Astrocyte (in vitro differentiated cells and primary cell): ENCODE measurements around the gene S100A3. TPM values are rescaled to one million over a fixed set of nuclear protein-coding genes. Genes with fewer than 3 reads are reported as not detected.

Source experiments
- DNase-seq: peaks from one replicate; pipeline ENCODE4 v3.0.0-alpha.2; 2010; ENCODE audit warnings: low read depth
- FAIRE-seq: peaks from 2 replicates; lab custom pipeline; 2011; peaks lifted over from hg19 to GRCh38; lab: Jason Lieb, UNC
- H2AFZ ChIP-seq: 2 replicates; pipeline ENCODE4 v1.6.0; 2012; ENCODE audit warnings: low read depth, low read length, inconsistent platforms
- H3K27ac ChIP-seq: 2 replicates; pipeline ENCODE4 v1.5.1; 2011; ENCODE audit warnings: low read depth, low read length, inconsistent platforms
- H3K27me3 ChIP-seq: 2 replicates; pipeline ENCODE4 v1.6.0; 2011; ENCODE audit warnings: low read length, inconsistent platforms; ENCODE audit not compliant: insufficient read depth
- H3K36me3 ChIP-seq: 2 replicates; pipeline ENCODE4 v1.5.1; 2011; ENCODE audit warnings: low read length, inconsistent platforms; ENCODE audit not compliant: insufficient read depth
- H3K4me1 ChIP-seq: 2 replicates; pipeline ENCODE4 v1.5.1; 2011; ENCODE audit warnings: low read length, inconsistent platforms; ENCODE audit not compliant: insufficient read depth
- H3K4me2 ChIP-seq: 2 replicates; pipeline ENCODE4 v1.6.0; 2012; ENCODE audit warnings: low read length, inconsistent platforms
- H3K4me3 ChIP-seq: 2 replicates; pipeline ENCODE4 v1.5.1; 2011; ENCODE audit warnings: low read depth, mild to moderate bottlenecking, low read length, inconsistent platforms; ENCODE audit not compliant: insufficient read depth
- H3K79me2 ChIP-seq: 2 replicates; pipeline ENCODE4 v1.6.0; 2012; ENCODE audit warnings: mild to moderate bottlenecking, low read length, inconsistent platforms; ENCODE audit not compliant: insufficient read depth
- H3K9ac ChIP-seq: 2 replicates; pipeline ENCODE4 v1.6.0; 2012; ENCODE audit warnings: mild to moderate bottlenecking, low read length, inconsistent platforms
- H3K9me3 ChIP-seq: 2 replicates; pipeline ENCODE4 v1.5.1; 2012; ENCODE audit warnings: low read depth, mild to moderate bottlenecking, low read length, inconsistent platforms; ENCODE audit not compliant: insufficient read depth
- H4K20me1 ChIP-seq: 2 replicates; pipeline ENCODE4 v1.6.0; 2012; ENCODE audit warnings: low read length, inconsistent platforms; ENCODE audit not compliant: insufficient read depth
- H3K27ac Mint-ChIP-seq: one replicate; pipeline ENCODE4 v1.8.0; 2021; ENCODE audit warnings: mild to moderate bottlenecking, mixed read lengths; ENCODE audit not compliant: unreplicated experiment
- H3K27me3 Mint-ChIP-seq: one replicate; pipeline ENCODE4 v1.8.0; 2021; ENCODE audit warnings: low read depth, mixed read lengths; ENCODE audit not compliant: unreplicated experiment
- H3K36me3 Mint-ChIP-seq: one replicate; pipeline ENCODE4 v1.8.0; 2021; ENCODE audit warnings: low read depth, mixed read lengths; ENCODE audit not compliant: unreplicated experiment
- H3K4me1 Mint-ChIP-seq: one replicate; pipeline ENCODE4 v1.8.0; 2021; ENCODE audit warnings: low read depth, mixed read lengths; ENCODE audit not compliant: unreplicated experiment
- H3K4me3 Mint-ChIP-seq: one replicate; pipeline ENCODE4 v1.8.0; 2021; ENCODE audit warnings: mild to moderate bottlenecking, moderate library complexity, mixed read lengths; ENCODE audit not compliant: unreplicated experiment
- H3K9me3 Mint-ChIP-seq: one replicate; pipeline ENCODE4 v1.8.0; 2021; ENCODE audit warnings: mild to moderate bottlenecking, mixed read lengths; ENCODE audit not compliant: unreplicated experiment
- EZH2 ChIP-seq: IDR thresholded peaks from 2 replicates; pipeline ENCODE4 v1.6.1; 2012; ENCODE audit warnings: mild to moderate bottlenecking, low read length, inconsistent platforms; ENCODE audit not compliant: insufficient read depth
- total RNA-seq: library from RNA; stranded (reverse); gene quantifications from 2 replicates; pipeline ENCODE4 v1.2.1, GENCODE V29; 2021
- TF ChIP-seq, protein P1 (sequence below): IDR thresholded peaks from 2 replicates; pipeline ENCODE4 v1.5.1; 2011; ENCODE audit warnings: low read depth, mild to moderate bottlenecking, inconsistent platforms, low read length, moderate library complexity; ENCODE audit not compliant: insufficient read depth

Gene S100A3
- total RNA-seq, 1 donor from 2014 or later = 14.6 TPM

DNA sequence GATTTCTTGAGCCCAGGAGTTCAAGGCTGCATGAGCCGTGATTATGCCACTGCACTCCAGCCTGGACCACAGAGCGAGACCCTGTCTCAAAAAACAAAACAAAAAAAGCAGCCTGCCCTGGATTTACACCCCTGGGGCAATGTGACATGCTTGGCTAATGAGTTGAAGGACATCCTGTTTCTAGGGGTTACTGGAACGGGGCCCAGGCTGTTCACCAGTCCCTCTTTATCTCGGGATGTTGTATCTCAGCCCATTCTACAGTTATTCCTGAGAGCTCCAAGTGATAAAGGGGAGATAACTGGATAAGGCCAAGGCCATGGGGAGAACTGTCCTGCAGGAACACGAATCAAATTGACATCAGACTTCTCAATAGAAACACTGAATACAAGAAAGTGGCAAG is 38.3 kb upstream of the S100A3 start:
- no peaks in the 10 kb centered on the region for H4K20me1 ChIP-seq
- no peaks in the 10 kb centered on the region for H3K9me3 ChIP-seq
- H3K4me2 ChIP-seq = no peak overlapping the region
- TF ChIP-seq, protein P1, sequence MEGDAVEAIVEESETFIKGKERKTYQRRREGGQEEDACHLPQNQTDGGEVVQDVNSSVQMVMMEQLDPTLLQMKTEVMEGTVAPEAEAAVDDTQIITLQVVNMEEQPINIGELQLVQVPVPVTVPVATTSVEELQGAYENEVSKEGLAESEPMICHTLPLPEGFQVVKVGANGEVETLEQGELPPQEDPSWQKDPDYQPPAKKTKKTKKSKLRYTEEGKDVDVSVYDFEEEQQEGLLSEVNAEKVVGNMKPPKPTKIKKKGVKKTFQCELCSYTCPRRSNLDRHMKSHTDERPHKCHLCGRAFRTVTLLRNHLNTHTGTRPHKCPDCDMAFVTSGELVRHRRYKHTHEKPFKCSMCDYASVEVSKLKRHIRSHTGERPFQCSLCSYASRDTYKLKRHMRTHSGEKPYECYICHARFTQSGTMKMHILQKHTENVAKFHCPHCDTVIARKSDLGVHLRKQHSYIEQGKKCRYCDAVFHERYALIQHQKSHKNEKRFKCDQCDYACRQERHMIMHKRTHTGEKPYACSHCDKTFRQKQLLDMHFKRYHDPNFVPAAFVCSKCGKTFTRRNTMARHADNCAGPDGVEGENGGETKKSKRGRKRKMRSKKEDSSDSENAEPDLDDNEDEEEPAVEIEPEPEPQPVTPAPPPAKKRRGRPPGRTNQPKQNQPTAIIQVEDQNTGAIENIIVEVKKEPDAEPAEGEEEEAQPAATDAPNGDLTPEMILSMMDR = no peak
- TF ChIP-seq EZH2 = no peak
- no peak overlapping the region for H3K27ac Mint-ChIP-seq
- no peak for FAIRE-seq
- peaks cover 7% of the 10 kb centered on the region for H3K4me1 ChIP-seq
- H3K79me2 ChIP-seq = no peaks in the 10 kb centered on the region
- no peak overlapping the region for H3K4me3 Mint-ChIP-seq
- no peaks in the 10 kb centered on the region for H3K27me3 Mint-ChIP-seq
- no peak overlapping the region for H3K4me3 ChIP-seq
- no peaks in the 10 kb centered on the region for H3K9me3 Mint-ChIP-seq
- H3K36me3 ChIP-seq = no peaks in the 10 kb centered on the region
- DNase-seq = no peak
- no peaks in the 10 kb centered on the region for H3K27me3 ChIP-seq
- H3K9ac ChIP-seq = no peak overlapping the region
- no peak overlapping the region for H2AFZ ChIP-seq
- H3K36me3 Mint-ChIP-seq = no peaks in the 10 kb centered on the region
- H3K4me1 Mint-ChIP-seq = no peaks in the 10 kb centered on the region
- H3K27ac ChIP-seq = no peak overlapping the region

DNA sequence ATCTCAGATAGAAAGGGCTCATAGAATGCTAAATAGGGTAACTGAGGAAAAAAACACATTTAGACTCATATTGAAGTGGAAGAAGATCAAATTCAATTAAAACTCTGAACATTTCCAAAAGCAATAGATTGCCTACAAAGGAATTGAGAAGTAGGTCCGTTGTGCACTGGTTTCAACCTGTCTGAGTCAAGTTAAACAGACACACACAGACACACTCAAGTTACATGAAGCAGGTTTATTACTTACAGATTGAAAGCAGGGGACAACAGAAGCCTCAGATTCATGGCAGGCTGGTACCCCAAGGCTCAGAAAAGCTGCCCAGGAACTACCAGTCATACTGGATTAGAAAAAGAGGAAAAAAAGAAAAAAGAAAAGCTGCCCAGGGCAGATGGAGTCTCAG is 37.3 kb upstream of the S100A3 start:
- Histone ChIP-seq H2AFZ (no peak overlapping the region), H4K20me1 (no peaks in the 10 kb centered on the region), H3K79me2 (no peaks in the 10 kb centered on the region), H3K9me3 (no peaks in the 10 kb centered on the region), H3K4me2 (no peak overlapping the region), H3K4me1 (peaks cover 7% of the 10 kb centered on the region), H3K27ac (no peak overlapping the region), H3K9ac (no peak overlapping the region), H3K4me3 (no peak overlapping the region), H3K36me3 (no peaks in the 10 kb centered on the region), H3K27me3 (no peaks in the 10 kb centered on the region)
- no peak for TF ChIP-seq EZH2
- TF ChIP-seq, protein P1 = no peak
- no peaks in the 10 kb centered on the region for H3K4me1 Mint-ChIP-seq
- no peak overlapping the region for H3K4me3 Mint-ChIP-seq
- H3K36me3 Mint-ChIP-seq = no peaks in the 10 kb centered on the region
- H3K27ac Mint-ChIP-seq = no peak overlapping the region
- DNase-seq = no peak
- no peak for FAIRE-seq
- H3K27me3 Mint-ChIP-seq = no peaks in the 10 kb centered on the region
- H3K9me3 Mint-ChIP-seq = no peaks in the 10 kb centered on the region

DNA sequence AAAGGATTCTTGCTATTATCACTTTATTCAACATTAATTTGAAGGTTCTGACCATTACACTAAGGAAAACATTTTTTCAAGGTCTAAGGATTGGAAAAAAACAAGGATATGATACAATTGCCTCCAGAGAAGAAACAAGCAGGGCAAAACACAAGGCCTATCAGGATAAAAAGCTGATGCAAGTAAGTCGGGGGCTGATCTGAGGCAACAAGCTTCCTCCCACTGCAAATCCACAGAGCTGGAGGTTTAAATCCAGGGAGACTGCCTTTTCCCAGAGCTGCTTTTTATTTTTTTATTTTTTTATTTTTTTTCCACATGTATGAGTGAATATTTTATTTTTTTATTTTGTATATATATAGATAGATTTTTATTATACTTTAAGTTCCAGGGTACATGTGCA is 35.9 kb upstream of the S100A3 start:
- Histone ChIP-seq H3K79me2 (no peaks in the 10 kb centered on the region), H3K36me3 (no peaks in the 10 kb centered on the region), H3K27me3 (no peaks in the 10 kb centered on the region), H3K4me3 (no peak overlapping the region), H3K9me3 (no peaks in the 10 kb centered on the region), H4K20me1 (no peaks in the 10 kb centered on the region), H2AFZ (no peak overlapping the region), H3K4me2 (no peak overlapping the region), H3K27ac (no peak overlapping the region), H3K9ac (no peak overlapping the region), H3K4me1 (peaks cover 7% of the 10 kb centered on the region)
- H3K27me3 Mint-ChIP-seq = no peaks in the 10 kb centered on the region
- H3K4me1 Mint-ChIP-seq = no peaks in the 10 kb centered on the region
- FAIRE-seq (no peak), DNase-seq (no peak)
- H3K27ac Mint-ChIP-seq = no peak overlapping the region
- no peak for TF ChIP-seq EZH2
- TF ChIP-seq, protein P1 = no peak
- H3K9me3 Mint-ChIP-seq = no peaks in the 10 kb centered on the region
- H3K36me3 Mint-ChIP-seq = no peaks in the 10 kb centered on the region
- H3K4me3 Mint-ChIP-seq = no peak overlapping the region
